ENCODE measurements around the gene PSTPIP2.

DNA sequence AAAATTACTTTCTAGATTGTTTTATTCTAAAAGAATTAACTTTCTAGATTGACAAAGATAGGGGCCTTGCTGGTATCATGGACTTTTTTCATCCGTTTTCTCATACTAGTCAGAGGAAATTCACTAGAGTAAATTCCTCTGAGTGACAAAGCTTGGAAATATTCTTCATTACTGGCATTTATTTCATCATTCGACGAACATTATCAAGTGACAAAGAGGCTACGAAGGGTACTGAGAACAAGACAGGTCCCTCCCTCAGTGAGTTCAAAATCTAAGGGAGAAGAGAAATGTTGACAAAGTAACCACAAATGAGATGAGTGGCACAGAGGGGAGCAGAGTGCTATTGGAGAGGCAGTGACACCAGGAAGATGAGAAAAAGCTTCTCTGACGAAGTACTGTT, 109.2 kb downstream of the PSTPIP2 start:
- no peak for TF ChIP-seq ZNF652 (CRISPR knock-in tag; IDR thresholded peaks at IDR 0.05; ENCODE audit: borderline replicate concordance, low read depth)
- no peak for TF ChIP-seq ZSCAN20 (CRISPR knock-in tag; IDR thresholded peaks at IDR 0.05; ENCODE audit: borderline replicate concordance)
- TF ChIP-seq KDM1A (CRISPR knock-in tag; IDR thresholded peaks at IDR 0.05) = no peak
- TF ChIP-seq, protein P1, sequence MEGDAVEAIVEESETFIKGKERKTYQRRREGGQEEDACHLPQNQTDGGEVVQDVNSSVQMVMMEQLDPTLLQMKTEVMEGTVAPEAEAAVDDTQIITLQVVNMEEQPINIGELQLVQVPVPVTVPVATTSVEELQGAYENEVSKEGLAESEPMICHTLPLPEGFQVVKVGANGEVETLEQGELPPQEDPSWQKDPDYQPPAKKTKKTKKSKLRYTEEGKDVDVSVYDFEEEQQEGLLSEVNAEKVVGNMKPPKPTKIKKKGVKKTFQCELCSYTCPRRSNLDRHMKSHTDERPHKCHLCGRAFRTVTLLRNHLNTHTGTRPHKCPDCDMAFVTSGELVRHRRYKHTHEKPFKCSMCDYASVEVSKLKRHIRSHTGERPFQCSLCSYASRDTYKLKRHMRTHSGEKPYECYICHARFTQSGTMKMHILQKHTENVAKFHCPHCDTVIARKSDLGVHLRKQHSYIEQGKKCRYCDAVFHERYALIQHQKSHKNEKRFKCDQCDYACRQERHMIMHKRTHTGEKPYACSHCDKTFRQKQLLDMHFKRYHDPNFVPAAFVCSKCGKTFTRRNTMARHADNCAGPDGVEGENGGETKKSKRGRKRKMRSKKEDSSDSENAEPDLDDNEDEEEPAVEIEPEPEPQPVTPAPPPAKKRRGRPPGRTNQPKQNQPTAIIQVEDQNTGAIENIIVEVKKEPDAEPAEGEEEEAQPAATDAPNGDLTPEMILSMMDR (CRISPR knock-in tag; IDR thresholded peaks at IDR 0.05) = no peak
- no peak for TF ChIP-seq ARHGAP35 (CRISPR knock-in tag; IDR thresholded peaks at IDR 0.05; ENCODE audit: borderline replicate concordance)
- TF ChIP-seq GATAD2A (CRISPR knock-in tag; IDR thresholded peaks at IDR 0.05) = no peak
- TF ChIP-seq HNRNPK (IDR thresholded peaks at IDR 0.05; ENCODE audit: low read depth, low read length, poor library complexity, severe bottlenecking) = no peak
- no peak for TF ChIP-seq RXRA (CRISPR knock-in tag; IDR thresholded peaks at IDR 0.05)
- TF ChIP-seq SP2 (CRISPR knock-in tag; IDR thresholded peaks at IDR 0.05) = no peak
- TF ChIP-seq ZNF260 (CRISPR knock-in tag; IDR thresholded peaks at IDR 0.05; ENCODE audit: borderline replicate concordance, low read depth) = no peak
- TF ChIP-seq RNF2 (conservative IDR thresholded peaks at IDR 0.05; ENCODE audit: low read depth) = no peak
- TF ChIP-seq ZNF510 (CRISPR knock-in tag; IDR thresholded peaks at IDR 0.05; ENCODE audit: low read depth) = no peak
- no peak for TF ChIP-seq POLR2G (IDR thresholded peaks at IDR 0.05; ENCODE audit: low read depth, low read length)
- TF ChIP-seq, protein P2, sequence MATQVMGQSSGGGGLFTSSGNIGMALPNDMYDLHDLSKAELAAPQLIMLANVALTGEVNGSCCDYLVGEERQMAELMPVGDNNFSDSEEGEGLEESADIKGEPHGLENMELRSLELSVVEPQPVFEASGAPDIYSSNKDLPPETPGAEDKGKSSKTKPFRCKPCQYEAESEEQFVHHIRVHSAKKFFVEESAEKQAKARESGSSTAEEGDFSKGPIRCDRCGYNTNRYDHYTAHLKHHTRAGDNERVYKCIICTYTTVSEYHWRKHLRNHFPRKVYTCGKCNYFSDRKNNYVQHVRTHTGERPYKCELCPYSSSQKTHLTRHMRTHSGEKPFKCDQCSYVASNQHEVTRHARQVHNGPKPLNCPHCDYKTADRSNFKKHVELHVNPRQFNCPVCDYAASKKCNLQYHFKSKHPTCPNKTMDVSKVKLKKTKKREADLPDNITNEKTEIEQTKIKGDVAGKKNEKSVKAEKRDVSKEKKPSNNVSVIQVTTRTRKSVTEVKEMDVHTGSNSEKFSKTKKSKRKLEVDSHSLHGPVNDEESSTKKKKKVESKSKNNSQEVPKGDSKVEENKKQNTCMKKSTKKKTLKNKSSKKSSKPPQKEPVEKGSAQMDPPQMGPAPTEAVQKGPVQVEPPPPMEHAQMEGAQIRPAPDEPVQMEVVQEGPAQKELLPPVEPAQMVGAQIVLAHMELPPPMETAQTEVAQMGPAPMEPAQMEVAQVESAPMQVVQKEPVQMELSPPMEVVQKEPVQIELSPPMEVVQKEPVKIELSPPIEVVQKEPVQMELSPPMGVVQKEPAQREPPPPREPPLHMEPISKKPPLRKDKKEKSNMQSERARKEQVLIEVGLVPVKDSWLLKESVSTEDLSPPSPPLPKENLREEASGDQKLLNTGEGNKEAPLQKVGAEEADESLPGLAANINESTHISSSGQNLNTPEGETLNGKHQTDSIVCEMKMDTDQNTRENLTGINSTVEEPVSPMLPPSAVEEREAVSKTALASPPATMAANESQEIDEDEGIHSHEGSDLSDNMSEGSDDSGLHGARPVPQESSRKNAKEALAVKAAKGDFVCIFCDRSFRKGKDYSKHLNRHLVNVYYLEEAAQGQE (IDR thresholded peaks at IDR 0.05; ENCODE audit: borderline replicate concordance in 1 of 2, low read depth in 1 of 2, low read length in 2 of 2) = no peak

All from HepG2 (cell line).